T-helper 1 cell treated with Interleukin-12 subunit alpha and Interleukin-12 subunit beta and Interleukin-4 antibody, amounts not matched to agents 30 μg/mL and 1 μg/mL, for 36 hours (primary cell): Measurements from ENCODE around the gene MAP3K21.

Experiments used
- H3K27ac Mint-ChIP-seq: one replicate; pipeline ENCODE4 v1.8.0; 2021; ENCODE audit warnings: mild to moderate bottlenecking, mixed read lengths
- H3K27me3 Mint-ChIP-seq: one replicate; pipeline ENCODE4 v1.8.0; 2021; ENCODE audit warnings: low read depth, mixed read lengths
- H3K36me3 Mint-ChIP-seq: one replicate; pipeline ENCODE4 v1.8.0; 2021; ENCODE audit warnings: low read depth, mixed read lengths
- H3K4me1 Mint-ChIP-seq: one replicate; pipeline ENCODE4 v1.8.0; 2021; ENCODE audit warnings: low read depth, mixed read lengths
- H3K4me3 Mint-ChIP-seq: one replicate; pipeline ENCODE4 v1.8.0; 2021; ENCODE audit warnings: mild to moderate bottlenecking, moderate library complexity, mixed read lengths
- H3K9me3 Mint-ChIP-seq: one replicate; pipeline ENCODE4 v1.8.0; 2021; ENCODE audit warnings: mixed read lengths

Gene MAP3K21

GRCh38 chr1:233359905-233360304 lies 32.4 kb downstream of the MAP3K21 start:
- H3K27ac Mint-ChIP-seq = no peak overlapping the region
- H3K9me3 Mint-ChIP-seq = no peaks in the 10 kb centered on the region
- no peaks in the 10 kb centered on the region for H3K36me3 Mint-ChIP-seq
- peaks cover 4% of the 10 kb centered on the region for H3K27me3 Mint-ChIP-seq
- H3K4me3 Mint-ChIP-seq = no peak overlapping the region
- peaks cover 12% of the 10 kb centered on the region for H3K4me1 Mint-ChIP-seq

GRCh38 chr1:233360525-233361102 lies 33.1 kb downstream of the MAP3K21 start:
- Mint-ChIP-seq H3K36me3 (no peaks in the 10 kb centered on the region), H3K4me3 (no peak overlapping the region), H3K27ac (no peak overlapping the region), H3K27me3 (peaks cover 4% of the 10 kb centered on the region), H3K9me3 (no peaks in the 10 kb centered on the region), H3K4me1 (peaks cover 12% of the 10 kb centered on the region)

GRCh38 chr1:233361876-233362275 lies 34.4 kb downstream of the MAP3K21 start:
- no peak overlapping the region for H3K27ac Mint-ChIP-seq
- peaks cover 4% of the 10 kb centered on the region for H3K27me3 Mint-ChIP-seq
- H3K4me3 Mint-ChIP-seq = no peak overlapping the region
- H3K4me1 Mint-ChIP-seq = peaks cover 5% of the 10 kb centered on the region
- no peaks in the 10 kb centered on the region for H3K36me3 Mint-ChIP-seq
- no peaks in the 10 kb centered on the region for H3K9me3 Mint-ChIP-seq

- Mint-ChIP-seq H3K4me3 (no peak overlapping the region), H3K4me1 (peaks cover 5% of the 10 kb centered on the region), H3K9me3 (no peaks in the 10 kb centered on the region), H3K27ac (no peak overlapping the region), H3K27me3 (peaks cover 4% of the 10 kb centered on the region), H3K36me3 (no peaks in the 10 kb centered on the region)
These were observed 35.2 kb downstream of the MAP3K21 start for GRCh38 chr1:233362743-233363142.

GRCh38 chr1:233364026-233364425 lies 36.5 kb downstream of the MAP3K21 start:
- Mint-ChIP-seq H3K4me1 (peaks cover 1% of the 10 kb centered on the region), H3K27ac (no peak overlapping the region), H3K27me3 (peaks cover 4% of the 10 kb centered on the region), H3K9me3 (no peaks in the 10 kb centered on the region), H3K4me3 (no peak overlapping the region), H3K36me3 (no peaks in the 10 kb centered on the region)

- Mint-ChIP-seq H3K9me3 (no peaks in the 10 kb centered on the region), H3K4me3 (no peak overlapping the region), H3K27ac (no peak overlapping the region), H3K27me3 (peaks cover 4% of the 10 kb centered on the region), H3K4me1 (peaks cover 1% of the 10 kb centered on the region), H3K36me3 (no peaks in the 10 kb centered on the region)
These were observed 37.4 kb downstream of the MAP3K21 start for GRCh38 chr1:233364695-233365539.

- H3K4me1 Mint-ChIP-seq = peaks cover 1% of the 10 kb centered on the region
- H3K36me3 Mint-ChIP-seq = no peaks in the 10 kb centered on the region
- H3K27me3 Mint-ChIP-seq = peaks cover 4% of the 10 kb centered on the region
- no peak overlapping the region for H3K27ac Mint-ChIP-seq
- H3K4me3 Mint-ChIP-seq = no peak overlapping the region
- no peaks in the 10 kb centered on the region for H3K9me3 Mint-ChIP-seq
These were observed 39.1 kb downstream of the MAP3K21 start for GRCh38 chr1:233366575-233366974.

GRCh38 chr1:233367057-233367803 lies 39.7 kb downstream of the MAP3K21 start:
- H3K27ac Mint-ChIP-seq = no peak overlapping the region
- peaks cover 4% of the 10 kb centered on the region for H3K27me3 Mint-ChIP-seq
- H3K9me3 Mint-ChIP-seq = no peaks in the 10 kb centered on the region
- H3K4me1 Mint-ChIP-seq = peaks cover 1% of the 10 kb centered on the region
- no peaks in the 10 kb centered on the region for H3K36me3 Mint-ChIP-seq
- H3K4me3 Mint-ChIP-seq = no peak overlapping the region

GRCh38 chr1:233368106-233368788 lies 40.7 kb downstream of the MAP3K21 start:
- no peak overlapping the region for H3K27ac Mint-ChIP-seq
- no peaks in the 10 kb centered on the region for H3K9me3 Mint-ChIP-seq
- H3K4me1 Mint-ChIP-seq = peaks cover 1% of the 10 kb centered on the region
- H3K4me3 Mint-ChIP-seq = no peak overlapping the region
- H3K27me3 Mint-ChIP-seq = peaks cover 4% of the 10 kb centered on the region
- H3K36me3 Mint-ChIP-seq = no peaks in the 10 kb centered on the region

GRCh38 chr1:233368789-233369130 lies 41.2 kb downstream of the MAP3K21 start:
- H3K4me3 Mint-ChIP-seq = no peak overlapping the region
- H3K4me1 Mint-ChIP-seq = peaks cover 1% of the 10 kb centered on the region
- no peak overlapping the region for H3K27ac Mint-ChIP-seq
- no peaks in the 10 kb centered on the region for H3K36me3 Mint-ChIP-seq
- no peaks in the 10 kb centered on the region for H3K9me3 Mint-ChIP-seq
- H3K27me3 Mint-ChIP-seq = peaks cover 4% of the 10 kb centered on the region

- Mint-ChIP-seq H3K4me1 (peaks cover 4% of the 10 kb centered on the region), H3K27ac (no peak overlapping the region), H3K36me3 (no peaks in the 10 kb centered on the region), H3K4me3 (no peak overlapping the region), H3K27me3 (no peaks in the 10 kb centered on the region), H3K9me3 (no peaks in the 10 kb centered on the region)
These were observed 44.9 kb downstream of the MAP3K21 start for GRCh38 chr1:233372218-233373120.

GRCh38 chr1:233373226-233373625 lies 45.7 kb downstream of the MAP3K21 start:
- no peaks in the 10 kb centered on the region for H3K27me3 Mint-ChIP-seq
- H3K4me3 Mint-ChIP-seq = no peak overlapping the region

GRCh38 chr1:233375653-233376052 lies 48.1 kb downstream of the MAP3K21 start:
- no peak overlapping the region for H3K27ac Mint-ChIP-seq
- H3K4me3 Mint-ChIP-seq = no peak overlapping the region
- no peaks in the 10 kb centered on the region for H3K27me3 Mint-ChIP-seq
- no peaks in the 10 kb centered on the region for H3K9me3 Mint-ChIP-seq
- peaks cover 3% of the 10 kb centered on the region for H3K4me1 Mint-ChIP-seq
- H3K36me3 Mint-ChIP-seq = no peaks in the 10 kb centered on the region

More at GRCh38 chr1:233373226-233373625, 45.7 kb downstream of the MAP3K21 start:
- Mint-ChIP-seq H3K36me3 (no peaks in the 10 kb centered on the region), H3K4me1 (peaks cover 4% of the 10 kb centered on the region), H3K27ac (no peak overlapping the region), H3K9me3 (no peaks in the 10 kb centered on the region)
